GM21737 (cell line): ENCODE measurements around the gene NFE2.

Experiments
- ATAC-seq: cut with Tn5 transposase; IDR thresholded peaks from one replicate; pipeline ENCODE4 v1.9.1; 2021; ENCODE audit warnings: mild to moderate bottlenecking, moderate library complexity; ENCODE audit not compliant: unreplicated experiment

Gene NFE2

GRCh38 chr12:54306925-54307741, 6.3 kb upstream of the NFE2 start:
- ATAC-seq, result no peak

GRCh38 chr12:54304187-54304810, 3.5 kb upstream of the NFE2 start:
- ATAC-seq, result no peak

DNA sequence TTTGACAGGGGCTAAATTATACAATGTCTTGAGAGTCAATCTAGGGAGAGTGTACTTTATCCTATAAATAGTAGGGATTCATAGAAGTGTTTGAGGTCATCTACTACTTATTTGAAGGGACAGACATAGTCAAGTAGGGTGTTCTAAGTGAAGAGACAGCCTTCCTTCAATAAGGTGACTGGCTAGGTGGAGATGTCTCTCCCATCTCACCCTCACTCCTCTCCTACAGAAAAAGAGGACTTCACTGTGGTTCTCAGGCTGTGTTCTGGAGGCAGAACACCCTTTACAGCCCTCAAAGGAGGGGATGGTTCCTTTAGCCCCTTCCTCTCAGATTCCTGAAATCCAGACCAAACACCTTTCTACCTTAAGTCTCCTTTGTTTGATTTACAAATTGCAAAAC, 2.8 kb upstream of the NFE2 start:
- no peak for ATAC-seq

GRCh38 chr12:54301428-54302048, 723 bp upstream of the NFE2 start:
- ATAC-seq, result no peak

GRCh38 chr12:54300225-54300731, 537 bp downstream of the NFE2 start:
- ATAC-seq, result no peak

DNA sequence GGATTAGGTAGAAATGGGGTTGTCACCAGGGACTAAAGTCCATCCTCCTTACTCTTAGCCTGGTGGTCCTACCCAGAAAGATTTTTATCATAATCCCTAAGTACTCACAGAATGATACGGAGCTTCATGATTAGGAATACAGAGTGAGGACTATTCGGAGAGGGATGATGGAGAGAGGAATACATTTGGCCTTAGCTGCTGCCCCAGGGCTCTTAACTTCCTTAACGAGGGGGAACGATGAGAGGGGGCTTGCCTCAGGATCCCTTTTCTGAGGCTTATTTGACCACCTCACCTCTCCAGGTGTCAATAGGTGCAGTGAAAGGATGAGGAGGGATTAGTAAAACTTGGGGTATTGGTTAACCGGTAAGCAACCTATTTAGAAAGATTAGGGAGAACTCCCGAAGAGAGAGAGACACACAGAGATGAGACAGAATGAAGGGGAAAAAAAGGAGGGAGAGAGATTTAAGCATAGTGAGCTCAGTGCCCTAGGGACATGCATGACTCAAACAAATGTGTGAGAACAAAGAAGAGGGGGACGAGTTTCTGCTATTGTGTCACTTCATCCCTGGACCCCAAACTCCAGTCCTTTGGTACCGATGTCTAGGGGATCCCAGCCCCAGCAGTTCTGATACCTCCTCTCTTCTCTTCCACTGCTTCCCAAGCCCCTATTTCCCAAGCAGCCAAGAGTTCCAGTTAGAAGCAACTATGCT, 1.1 kb downstream of the NFE2 start:
- ATAC-seq, result no peak

DNA sequence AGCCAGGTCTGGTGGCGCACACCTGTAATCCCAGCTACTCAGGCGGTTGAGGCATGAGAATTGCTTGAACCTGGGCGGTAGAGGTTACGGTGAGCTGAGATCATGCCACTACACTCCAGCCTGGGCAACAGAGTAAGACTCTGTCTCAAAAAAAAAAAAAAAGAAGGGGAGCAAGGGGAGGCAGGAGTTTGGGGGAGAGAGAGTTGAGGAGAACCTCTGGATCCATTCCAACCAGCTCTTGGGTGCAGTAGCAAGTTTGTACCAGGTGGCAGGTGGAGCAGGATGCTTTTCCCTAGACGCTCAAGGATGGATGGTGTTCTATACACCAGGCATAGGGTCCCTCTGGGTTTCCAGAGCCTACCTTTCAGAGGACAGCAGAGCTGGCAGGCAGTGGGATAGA, 1.9 kb downstream of the NFE2 start:
- no peak for ATAC-seq

DNA sequence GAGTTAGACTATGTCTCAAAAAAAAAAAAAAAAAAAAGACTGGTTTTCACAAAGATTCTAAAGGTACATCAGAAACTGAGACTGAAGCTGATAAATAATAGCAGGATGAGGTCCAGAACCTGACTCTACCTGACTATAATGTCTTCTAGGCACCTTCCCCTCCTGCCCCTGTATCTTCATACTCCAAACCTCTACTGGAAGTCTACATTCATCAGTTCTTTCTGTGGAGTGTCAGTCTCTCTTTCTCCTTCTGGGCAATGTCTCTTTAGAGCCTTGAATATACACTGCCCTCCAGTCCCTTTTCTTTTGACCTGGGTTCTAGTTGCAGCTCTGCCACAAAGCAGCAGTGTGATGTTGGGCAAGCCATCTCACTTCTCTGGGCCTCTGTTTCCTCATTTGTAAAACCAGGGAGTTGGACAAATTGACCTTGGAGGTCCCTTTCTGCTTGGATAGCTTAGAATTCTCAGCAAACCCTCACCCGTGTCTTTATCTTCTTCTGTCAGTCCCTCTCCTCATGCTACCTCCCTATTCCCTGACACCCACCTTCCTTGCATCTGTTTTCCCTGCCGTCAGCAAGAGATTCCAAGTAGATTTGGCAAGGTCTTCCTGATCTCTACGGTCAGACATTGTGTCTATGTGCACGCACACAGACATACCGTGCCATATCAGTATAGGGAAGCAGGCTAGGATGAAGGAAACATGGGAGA, 4.3 kb downstream of the NFE2 start:
- no peak for ATAC-seq

DNA sequence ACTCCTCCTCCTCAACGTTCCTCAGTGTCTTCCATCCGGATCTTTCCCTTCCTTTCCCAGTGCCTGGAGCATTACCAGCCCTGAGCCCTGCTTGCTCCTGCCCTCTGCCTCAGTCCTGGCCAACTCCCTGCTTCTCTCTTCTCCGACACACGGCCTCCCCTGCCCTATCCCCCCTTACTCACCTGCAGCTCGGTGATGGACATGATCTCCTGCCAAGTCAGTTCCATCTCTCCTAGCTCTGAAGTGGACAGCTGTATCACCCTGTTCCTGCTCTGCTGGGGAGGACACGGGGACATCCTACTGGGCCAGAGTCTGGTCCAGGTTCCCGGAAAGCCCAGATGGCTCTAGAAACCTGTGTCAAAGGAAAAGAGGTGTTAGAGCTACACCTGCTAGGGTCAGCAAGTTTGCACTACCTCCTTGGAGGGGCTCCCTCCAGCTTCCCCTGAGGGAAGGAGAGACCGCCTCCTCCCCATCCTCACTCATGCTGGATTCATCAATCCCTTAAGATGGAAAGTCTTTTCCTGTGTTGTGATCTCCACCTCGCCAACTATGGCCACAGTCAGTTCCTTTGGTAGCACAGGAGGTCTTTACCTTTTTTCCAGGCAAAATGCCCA, 5.8 kb downstream of the NFE2 start:
- ATAC-seq, result no peak

DNA sequence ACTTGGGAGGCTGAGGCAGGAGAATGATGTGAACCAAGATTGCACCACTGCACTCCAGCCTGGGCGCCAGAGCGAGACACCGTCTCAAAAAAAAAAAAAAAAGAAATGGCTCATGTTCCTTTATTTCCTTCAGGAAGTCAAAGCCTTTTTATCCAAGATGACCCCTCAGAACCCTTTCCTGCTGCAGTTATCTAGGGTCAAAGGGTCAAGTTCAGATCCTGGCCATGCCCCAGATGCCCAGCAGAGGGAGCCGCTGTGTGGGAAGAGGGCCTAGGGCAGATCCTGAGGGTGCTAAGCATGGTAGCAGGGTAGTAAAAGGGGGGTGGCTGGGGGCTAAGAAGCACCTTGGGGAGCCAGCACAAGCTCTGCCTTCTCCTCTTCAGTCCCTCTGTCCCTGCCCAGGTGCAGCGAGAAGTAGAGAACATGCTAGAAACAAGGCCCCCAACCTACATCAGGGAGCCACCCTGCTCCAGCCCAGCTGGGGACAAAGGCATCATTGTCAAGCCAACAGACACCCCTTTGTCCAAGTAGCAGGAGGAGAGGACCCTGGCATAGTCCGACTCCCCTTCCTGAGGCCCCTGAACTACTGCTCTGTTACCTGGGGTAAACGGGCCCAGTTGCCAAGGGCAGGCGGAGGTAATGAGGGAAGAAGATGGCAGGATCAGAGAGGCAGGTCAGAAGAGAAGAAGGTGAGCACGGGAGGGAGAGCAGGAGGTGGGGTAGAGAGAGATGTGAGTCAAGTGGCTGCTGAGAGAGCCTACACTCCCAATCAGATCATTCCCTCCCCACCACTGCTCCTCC, 6.5 kb downstream of the NFE2 start:
- ATAC-seq, result no peak

DNA sequence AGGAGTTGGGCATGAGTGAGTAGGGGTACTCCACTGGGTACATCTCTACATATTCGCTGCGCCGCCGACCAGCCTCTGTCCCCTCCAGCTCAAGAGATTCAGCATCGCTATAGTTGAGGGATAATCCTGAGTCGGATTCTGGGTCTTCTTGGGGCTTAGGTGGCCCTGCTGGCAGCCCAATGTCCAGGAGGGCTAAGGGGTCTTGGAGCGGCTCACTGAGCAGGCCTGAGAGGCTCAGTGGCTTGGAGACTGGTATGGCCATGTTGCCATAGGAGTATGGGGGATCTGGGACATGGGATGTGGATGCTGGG, 7.9 kb downstream of the NFE2 start:
- no peak for ATAC-seq

DNA sequence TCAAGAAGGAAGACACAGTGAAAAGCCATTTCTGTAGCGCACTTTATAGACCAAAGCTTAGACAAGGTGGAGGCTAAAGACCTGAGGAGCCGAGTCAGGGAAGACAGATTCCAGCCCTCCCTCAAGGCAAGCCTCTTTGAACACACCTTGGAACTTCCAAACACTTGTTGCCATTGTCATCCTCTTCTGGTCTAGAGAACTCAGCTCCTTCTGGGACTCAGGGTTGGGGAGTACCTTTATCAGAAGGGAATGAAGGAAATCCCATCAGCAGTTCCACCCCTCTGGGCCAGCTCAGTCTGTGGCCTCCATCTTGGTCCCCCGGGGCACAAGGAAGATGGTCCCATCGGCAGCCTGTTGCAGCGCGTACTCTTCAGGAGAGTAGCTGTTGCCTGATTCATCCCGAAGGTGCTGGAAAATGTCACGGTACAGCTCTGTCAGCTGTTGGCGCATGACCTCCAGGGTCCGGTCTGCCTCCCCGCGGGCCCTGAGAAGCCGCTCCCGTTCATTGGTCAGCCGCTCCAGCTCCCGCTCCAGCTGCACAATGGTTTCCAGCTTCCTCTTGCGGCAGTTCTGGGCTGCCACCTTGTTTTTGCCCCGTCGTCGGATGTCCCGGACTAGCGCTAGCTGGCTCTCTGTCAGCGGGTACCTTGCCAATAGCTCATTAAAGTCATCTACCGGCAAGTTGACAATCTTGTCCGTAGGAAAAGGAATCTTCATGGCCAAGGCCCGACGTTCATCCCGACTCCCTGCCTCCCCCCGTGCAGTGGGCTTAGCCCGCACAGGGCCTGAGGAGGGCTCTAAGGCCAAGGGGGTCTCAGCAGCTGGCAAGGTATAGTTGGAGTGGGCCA, 8.5 kb downstream of the NFE2 start:
- ATAC-seq, result no peak

- ATAC-seq, result no peak
Measured at GRCh38 chr12:54287261-54288157, 13.3 kb downstream of the NFE2 start.

DNA sequence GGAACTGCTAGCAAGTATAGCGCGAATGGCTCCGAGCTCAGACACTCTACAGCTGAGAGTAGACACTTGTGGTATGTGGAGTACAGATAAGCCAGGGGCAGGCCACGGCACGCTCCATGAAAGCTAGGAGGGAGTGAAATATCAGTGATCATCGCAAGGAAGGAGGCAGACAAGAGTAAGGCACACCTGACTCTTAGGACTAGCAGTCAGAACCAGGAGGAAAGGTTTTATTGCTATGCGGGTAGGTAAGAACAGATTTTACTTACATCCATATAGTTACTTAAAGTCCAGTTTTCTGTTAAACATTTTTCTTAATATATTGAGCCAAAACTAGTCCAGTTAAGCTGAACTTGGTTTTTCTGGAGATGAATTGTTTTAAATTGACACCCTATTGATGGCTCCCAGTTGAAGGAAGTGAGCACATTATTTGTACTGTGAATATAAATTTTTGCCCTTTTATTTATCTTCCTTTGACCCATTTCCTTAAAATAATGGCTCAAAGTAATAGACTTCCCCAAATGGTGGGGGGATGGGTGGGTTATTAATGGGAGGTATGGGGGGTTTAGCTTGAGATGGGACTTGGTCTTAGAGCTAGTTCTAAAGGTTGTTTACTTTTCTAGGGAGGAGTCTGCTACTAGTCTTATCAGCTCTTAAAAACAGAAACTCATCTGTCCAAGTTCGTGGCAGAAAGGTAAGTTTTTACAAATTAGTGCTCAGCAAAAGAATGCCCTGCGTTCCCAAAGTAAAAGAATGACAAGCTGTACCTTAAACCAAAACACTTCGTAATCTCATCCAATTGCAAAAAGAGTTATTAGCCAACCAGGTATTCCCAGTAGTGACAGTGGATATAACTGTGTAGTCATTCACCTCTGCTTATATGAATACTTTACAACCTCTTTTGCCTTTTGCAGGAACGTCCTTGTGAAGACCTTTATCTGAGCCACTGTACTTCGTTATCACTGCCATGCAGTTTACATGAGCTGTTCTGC, 14.5 kb downstream of the NFE2 start:
- ATAC-seq, result no peak

- ATAC-seq, result no peak
Measured at GRCh38 chr12:54285150-54286041, 15.4 kb downstream of the NFE2 start.
